ENCODE measurements around the gene CHGA. TPM values are rescaled to one million over a fixed set of nuclear protein-coding genes. Genes with fewer than 3 reads are reported as not detected.

Gene CHGA
- total RNA-seq, 1 experiment from 2014 or later: not detected

DNA sequence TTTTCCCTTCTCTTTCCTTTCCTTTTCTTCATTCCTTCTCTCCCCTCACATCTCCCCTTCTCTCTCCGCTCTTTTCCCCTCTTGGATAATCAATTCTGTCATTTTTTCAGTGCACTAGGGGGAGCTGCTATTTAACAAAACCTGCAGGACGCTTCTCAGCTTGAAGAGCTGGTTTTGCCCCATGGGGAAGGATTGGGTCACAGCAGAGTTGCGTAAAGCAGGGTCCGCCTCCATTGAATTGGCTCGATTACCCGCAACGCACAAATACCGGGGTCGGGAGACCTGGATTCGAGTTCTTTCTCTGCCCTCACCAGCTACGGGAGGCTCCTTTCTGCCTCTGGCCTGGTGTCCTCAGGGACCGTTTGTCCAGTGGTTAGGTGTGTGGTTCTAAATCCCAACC is 42.1 kb upstream of the CHGA start:
- ATAC-seq (peak; percentile 90), DNase-seq (ENCODE audit: low read depth, low spot score) (peak; percentile 22)
- no peaks in the 10 kb centered on the region for H3K79me2 ChIP-seq (ENCODE audit: insufficient read depth, low read length)
- H3K9ac ChIP-seq (ENCODE audit: low read length): no peak overlapping the region
- no peak overlapping the region for H3K27ac ChIP-seq (ENCODE audit: low read depth, low read length)
- H3K27me3 ChIP-seq (ENCODE audit: insufficient read depth, low read length): peaks cover 4% of the 10 kb centered on the region
- ChIA-PET POLR2A (no interaction called here), CTCF (interaction anchor here (1.0 to 1.5 kb wide), 5 partner anchors 66 to 338 kb away, joined by 3 to 5 read pairs (median 5); partner anchors contain the start of gene ITPK1), RAD21 (ENCODE audit: low non-redundant PET in 1 of 2, low total read pairs in 2 of 2, uncharacterized antibody in 2 of 2, unreplicated experiment in 2 of 2) (no interaction called here)
- H3K9me2 ChIP-seq (ENCODE audit: insufficient read depth): no peaks in the 10 kb centered on the region
- no peak overlapping the region for H3K4me3 ChIP-seq (replicated peaks in 1 of 2; ENCODE audit: low read depth in 1 of 2, low read length in 2 of 2)
- no peak overlapping the region for H2AFZ ChIP-seq (ENCODE audit: low read depth, low read length, poor library complexity, severe bottlenecking)
- no peaks in the 10 kb centered on the region for H3K9me3 ChIP-seq (ENCODE audit: control insufficient read depth in 1 of 2, insufficient read depth in 1 of 2, low read depth in 1 of 2, low read length in 2 of 2)
- intact Hi-C loops (cut with micrococcal nuclease): loop anchor here (1.0 to 2.0 kb wide), 2 partner anchors 258 to 338 kb away; no protein-coding TSS in a partner anchor
- no peaks in the 10 kb centered on the region for H4K20me1 ChIP-seq (ENCODE audit: insufficient read depth)
- TF ChIP-seq, protein P1, sequence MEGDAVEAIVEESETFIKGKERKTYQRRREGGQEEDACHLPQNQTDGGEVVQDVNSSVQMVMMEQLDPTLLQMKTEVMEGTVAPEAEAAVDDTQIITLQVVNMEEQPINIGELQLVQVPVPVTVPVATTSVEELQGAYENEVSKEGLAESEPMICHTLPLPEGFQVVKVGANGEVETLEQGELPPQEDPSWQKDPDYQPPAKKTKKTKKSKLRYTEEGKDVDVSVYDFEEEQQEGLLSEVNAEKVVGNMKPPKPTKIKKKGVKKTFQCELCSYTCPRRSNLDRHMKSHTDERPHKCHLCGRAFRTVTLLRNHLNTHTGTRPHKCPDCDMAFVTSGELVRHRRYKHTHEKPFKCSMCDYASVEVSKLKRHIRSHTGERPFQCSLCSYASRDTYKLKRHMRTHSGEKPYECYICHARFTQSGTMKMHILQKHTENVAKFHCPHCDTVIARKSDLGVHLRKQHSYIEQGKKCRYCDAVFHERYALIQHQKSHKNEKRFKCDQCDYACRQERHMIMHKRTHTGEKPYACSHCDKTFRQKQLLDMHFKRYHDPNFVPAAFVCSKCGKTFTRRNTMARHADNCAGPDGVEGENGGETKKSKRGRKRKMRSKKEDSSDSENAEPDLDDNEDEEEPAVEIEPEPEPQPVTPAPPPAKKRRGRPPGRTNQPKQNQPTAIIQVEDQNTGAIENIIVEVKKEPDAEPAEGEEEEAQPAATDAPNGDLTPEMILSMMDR (IDR thresholded peaks at IDR 0.05 in 2 of 3, conservative IDR thresholded peaks at IDR 0.05 in 1 of 3; ENCODE audit: borderline replicate concordance in 1 of 3, insufficient read depth in 1 of 3, low read depth in 2 of 3, low read length in 2 of 3): peak; percentile 49 to 69 (median 55); a peak in 5 of 6 replicates
- no peak for TF ChIP-seq FOSL1 (IDR thresholded peaks at IDR 0.05; ENCODE audit: low read depth)
- peak; percentile 71 for TF ChIP-seq CEBPB (IDR thresholded peaks at IDR 0.05; ENCODE audit: low read depth)
- peak; percentile 79 for TF ChIP-seq RAD21 (IDR thresholded peaks at IDR 0.05; ENCODE audit: low read depth)
- TF ChIP-seq ZFX (IDR thresholded peaks at IDR 0.05): no peak
- H3K4me1 ChIP-seq (ENCODE audit: control insufficient read depth in 1 of 2, insufficient read depth in 2 of 2, low read length in 2 of 2): no peaks in the 10 kb centered on the region; a peak in 2 of 4 replicates
- no peaks in the 10 kb centered on the region for H3K36me3 ChIP-seq (ENCODE audit: control insufficient read depth in 1 of 2, insufficient read depth in 2 of 2, low read length in 2 of 2)
- no TSS peak for BruUV-seq (replicated peaks)
- H3K4me2 ChIP-seq (ENCODE audit: low read length): peak overlapping the region; percentile 13; the same call in 1 of the 2 replicates

DNA sequence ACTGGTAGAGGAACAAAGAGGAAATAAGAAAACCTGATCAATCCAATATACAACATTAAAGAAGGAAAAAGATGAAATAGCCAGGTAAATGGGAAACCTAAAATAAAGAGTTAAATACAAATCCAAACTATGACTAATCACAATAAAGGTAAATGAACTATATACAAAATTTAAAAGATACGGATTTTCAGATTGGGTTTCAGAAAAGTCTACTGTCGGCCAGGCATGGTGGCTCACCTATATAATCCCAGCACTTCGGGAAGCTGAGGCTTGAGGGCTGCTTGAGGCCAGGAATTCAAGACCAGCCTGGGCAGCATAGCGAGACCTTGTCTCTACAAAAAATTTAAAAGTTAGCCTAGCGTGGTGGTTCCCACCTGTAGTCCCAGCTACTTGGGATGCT is 39.9 kb upstream of the CHGA start:
- no peaks in the 10 kb centered on the region for H3K36me3 ChIP-seq (ENCODE audit: control insufficient read depth in 1 of 2, insufficient read depth in 2 of 2, low read length in 2 of 2)
- no peak overlapping the region for H3K9ac ChIP-seq (ENCODE audit: low read length)
- H3K79me2 ChIP-seq (ENCODE audit: insufficient read depth, low read length): no peaks in the 10 kb centered on the region
- H3K9me3 ChIP-seq (ENCODE audit: control insufficient read depth in 1 of 2, insufficient read depth in 1 of 2, low read depth in 1 of 2, low read length in 2 of 2): no peaks in the 10 kb centered on the region
- ChIA-PET CTCF (no interaction called here), POLR2A (no interaction called here), RAD21 (ENCODE audit: low non-redundant PET in 1 of 2, low total read pairs in 2 of 2, uncharacterized antibody in 2 of 2, unreplicated experiment in 2 of 2) (interaction anchor here in 1 of 2 experiments (0.7 kb wide), 1 partner anchor 327 kb away, joined by 3 read pairs; no protein-coding TSS in a partner anchor)
- no peaks in the 10 kb centered on the region for H4K20me1 ChIP-seq (ENCODE audit: insufficient read depth)
- no peak for DNase-seq (ENCODE audit: low read depth, low spot score)
- intact Hi-C loops (cut with micrococcal nuclease): no loop called here
- BruUV-seq (replicated peaks): no TSS peak
- no peaks in the 10 kb centered on the region for H3K9me2 ChIP-seq (ENCODE audit: insufficient read depth)
- H3K4me2 ChIP-seq (ENCODE audit: low read length): no peak overlapping the region
- H3K4me3 ChIP-seq (replicated peaks in 1 of 2; ENCODE audit: low read depth in 1 of 2, low read length in 2 of 2): no peak overlapping the region
- peaks cover 17% of the 10 kb centered on the region for H3K27me3 ChIP-seq (ENCODE audit: insufficient read depth, low read length)
- no peak overlapping the region for H2AFZ ChIP-seq (ENCODE audit: low read depth, low read length, poor library complexity, severe bottlenecking)
- no peak for ATAC-seq
- no peaks in the 10 kb centered on the region; a peak in 2 of 4 replicates for H3K4me1 ChIP-seq (ENCODE audit: control insufficient read depth in 1 of 2, insufficient read depth in 2 of 2, low read length in 2 of 2)
- H3K27ac ChIP-seq (ENCODE audit: low read depth, low read length): no peak overlapping the region
- TF ChIP-seq EGR1 (IDR thresholded peaks at IDR 0.05; ENCODE audit: low read depth) (no peak), ELF1 (IDR thresholded peaks at IDR 0.05; ENCODE audit: borderline replicate concordance, low read depth) (no peak), POLR2AphosphoS5 (IDR thresholded peaks at IDR 0.05; ENCODE audit: low read depth, low read length) (no peak), ZFX (IDR thresholded peaks at IDR 0.05) (no peak), EZH2 (IDR thresholded peaks at IDR 0.05) (no peak), SRF (IDR thresholded peaks at IDR 0.05; ENCODE audit: low read depth) (no peak), FOSL1 (IDR thresholded peaks at IDR 0.05; ENCODE audit: low read depth) (no peak), ZNF274 (IDR thresholded peaks at IDR 0.05; ENCODE audit: low read depth, low read length) (no peak)
- TF ChIP-seq, protein P1 (IDR thresholded peaks at IDR 0.05 in 2 of 3, conservative IDR thresholded peaks at IDR 0.05 in 1 of 3; ENCODE audit: borderline replicate concordance in 1 of 3, insufficient read depth in 1 of 3, low read depth in 2 of 3, low read length in 2 of 3): no peak
- TF ChIP-seq, protein P2, sequence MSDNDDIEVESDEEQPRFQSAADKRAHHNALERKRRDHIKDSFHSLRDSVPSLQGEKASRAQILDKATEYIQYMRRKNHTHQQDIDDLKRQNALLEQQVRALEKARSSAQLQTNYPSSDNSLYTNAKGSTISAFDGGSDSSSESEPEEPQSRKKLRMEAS (IDR thresholded peaks at IDR 0.05): no peak
- TF ChIP-seq, protein P3, sequence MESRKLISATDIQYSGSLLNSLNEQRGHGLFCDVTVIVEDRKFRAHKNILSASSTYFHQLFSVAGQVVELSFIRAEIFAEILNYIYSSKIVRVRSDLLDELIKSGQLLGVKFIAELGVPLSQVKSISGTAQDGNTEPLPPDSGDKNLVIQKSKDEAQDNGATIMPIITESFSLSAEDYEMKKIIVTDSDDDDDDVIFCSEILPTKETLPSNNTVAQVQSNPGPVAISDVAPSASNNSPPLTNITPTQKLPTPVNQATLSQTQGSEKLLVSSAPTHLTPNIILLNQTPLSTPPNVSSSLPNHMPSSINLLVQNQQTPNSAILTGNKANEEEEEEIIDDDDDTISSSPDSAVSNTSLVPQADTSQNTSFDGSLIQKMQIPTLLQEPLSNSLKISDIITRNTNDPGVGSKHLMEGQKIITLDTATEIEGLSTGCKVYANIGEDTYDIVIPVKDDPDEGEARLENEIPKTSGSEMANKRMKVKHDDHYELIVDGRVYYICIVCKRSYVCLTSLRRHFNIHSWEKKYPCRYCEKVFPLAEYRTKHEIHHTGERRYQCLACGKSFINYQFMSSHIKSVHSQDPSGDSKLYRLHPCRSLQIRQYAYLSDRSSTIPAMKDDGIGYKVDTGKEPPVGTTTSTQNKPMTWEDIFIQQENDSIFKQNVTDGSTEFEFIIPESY (IDR thresholded peaks at IDR 0.05; ENCODE audit: extremely low read depth, insufficient replicate concordance, low read length): no peak

Data from HCT116 (cell line).